HG03175 (cell line): ENCODE results near the gene WASF1.
"Not testable (repeated sequence)": the region's sequence is repeated elsewhere in the genome, so short reads cannot be mapped to it uniquely, and the experiment has no call there.

ENCODE experiments used
- ATAC-seq: cut with Tn5 transposase; IDR thresholded peaks from one replicate; pipeline ENCODE4 v1.9.1; 2021; ENCODE audit warnings: mild to moderate bottlenecking, moderate library complexity; ENCODE audit not compliant: unreplicated experiment

Gene WASF1

GRCh38 chr6:110095101-110095500, 84.4 kb downstream of the WASF1 start:
- no peak for ATAC-seq

GRCh38 chr6:110093981-110094380, 85.5 kb downstream of the WASF1 start:
- no peak for ATAC-seq

- no peak for ATAC-seq
Observed at GRCh38 chr6:110090876-110091275, 88.6 kb downstream of the WASF1 start.

GRCh38 chr6:110089323-110089722, 90.1 kb downstream of the WASF1 start:
- no peak for ATAC-seq

GRCh38 chr6:110085285-110085684, 94.2 kb downstream of the WASF1 start:
- ATAC-seq = no peak

GRCh38 chr6:110083875-110084585, 95.4 kb downstream of the WASF1 start:
- ATAC-seq = no peak

- ATAC-seq = no peak
Observed at GRCh38 chr6:110075406-110075805, 104.1 kb downstream of the WASF1 start.

- ATAC-seq = not testable (repeated sequence)
Observed at GRCh38 chr6:110073474-110073873, 106.0 kb downstream of the WASF1 start.

- no peak for ATAC-seq
Observed at GRCh38 chr6:110068592-110068967, 110.9 kb downstream of the WASF1 start.

GRCh38 chr6:110067837-110068591, 111.5 kb downstream of the WASF1 start:
- ATAC-seq = no peak

GRCh38 chr6:110064744-110065524, 114.5 kb downstream of the WASF1 start:
- ATAC-seq = no peak

GRCh38 chr6:110063594-110064263, 115.7 kb downstream of the WASF1 start:
- ATAC-seq = no peak

- no peak for ATAC-seq
Observed at GRCh38 chr6:110055387-110055735, 124.1 kb downstream of the WASF1 start.

- no peak for ATAC-seq
Observed at GRCh38 chr6:110054664-110055386, 124.6 kb downstream of the WASF1 start.

GRCh38 chr6:110053395-110054240, 125.9 kb downstream of the WASF1 start:
- ATAC-seq = no peak

- ATAC-seq = no peak
Observed at GRCh38 chr6:110050440-110050813, 129.0 kb downstream of the WASF1 start.
